ENCODE data around the gene KCTD2. TPM values are rescaled to one million over a fixed set of nuclear protein-coding genes. Genes with fewer than 3 reads are reported as not detected.

KCTD2 gene
- polyA plus RNA-seq, 1 of the 3 experiments (the other 2 are of a cell fraction): 27.5 TPM

DNA sequence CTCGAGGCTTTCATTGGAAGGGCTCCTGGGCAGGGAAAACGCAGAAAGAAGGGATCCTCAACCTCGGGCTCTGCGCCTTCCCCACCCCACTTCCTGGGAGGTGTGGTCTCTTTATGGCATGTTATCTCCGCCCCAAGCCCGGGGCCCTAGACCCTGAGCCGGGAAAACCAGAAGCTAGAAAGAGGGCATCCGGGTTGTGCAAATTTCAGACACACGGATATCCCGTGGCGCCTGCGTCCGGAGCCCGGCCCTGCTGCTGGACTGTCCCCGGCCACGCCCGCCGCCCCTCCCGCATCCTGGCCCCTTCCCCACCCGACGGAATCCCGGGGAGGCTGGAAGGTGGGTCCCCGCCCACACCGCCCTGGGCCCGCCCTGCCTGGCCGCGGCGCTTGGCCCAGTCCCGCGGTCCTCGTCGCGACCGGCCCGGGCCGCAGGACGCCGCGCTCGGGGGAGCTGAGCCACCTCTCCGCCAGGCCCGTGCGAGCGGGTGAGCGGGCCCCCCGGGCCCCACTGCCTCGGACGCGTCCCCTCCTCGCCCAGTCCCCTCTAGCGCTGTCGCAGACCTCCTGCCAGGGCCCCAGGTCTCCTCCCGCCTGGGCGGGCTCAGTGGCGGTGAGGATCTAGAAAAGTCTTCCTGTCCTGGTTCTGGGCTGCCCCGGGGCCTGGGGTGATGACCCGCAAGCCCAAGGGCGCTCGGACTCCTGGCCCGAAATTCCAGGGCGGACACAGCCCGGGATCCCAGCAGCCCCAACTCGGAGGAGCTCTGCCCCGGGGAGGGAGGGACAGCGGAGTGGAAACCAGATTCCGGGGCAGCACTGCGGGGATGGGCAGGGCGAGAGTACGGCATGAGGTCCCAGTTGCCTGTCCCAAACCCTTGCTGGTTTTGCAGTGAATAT lies 40.8 kb downstream of the KCTD2 start, which contains the start of gene SLC16A5:
SLC16A5 (plus strand) TSS at position 397 of the 896 bp plus-strand sequence. CDS start 5,683 bp downstream, outside the sequence.
- H3K79me2 ChIP-seq (ENCODE audit: insufficient read depth): no peaks in the 10 kb centered on the region
- no peak for DNase-seq
- no peak within 1 kb of the TSS for H3K9ac ChIP-seq
- H4K20me1 ChIP-seq (ENCODE audit: insufficient read depth): no peaks in the 10 kb centered on the region
- CTCF ChIA-PET: interaction anchor here (0.6 to 2.8 kb wide), 7 partner anchors 12 to 44 kb away, joined by 3 to 23 read pairs (median 4); partner anchors contain the start of gene NT5C
- no peaks in the 10 kb centered on the region for H3K36me3 ChIP-seq (replicated peaks in 1 of 2; ENCODE audit: control insufficient read depth in 1 of 2, insufficient read depth in 2 of 2, low read length in 1 of 2)
- TF ChIP-seq SIN3A (IDR thresholded peaks at IDR 0.05; ENCODE audit: borderline replicate concordance, low read depth, low read length) (no peak), MEF2A (IDR thresholded peaks at IDR 0.05; ENCODE audit: borderline replicate concordance, low read depth) (no peak), YY1 (IDR thresholded peaks at IDR 0.05; ENCODE audit: low read depth) (no peak), RXRA (IDR thresholded peaks at IDR 0.05; ENCODE audit: borderline replicate concordance, low read depth) (no peak), FOXJ3 (CRISPR knock-in tag; IDR thresholded peaks at IDR 0.05) (no peak), JUND (IDR thresholded peaks at IDR 0.05) (no peak), TAF1 (IDR thresholded peaks at IDR 0.05; ENCODE audit: borderline replicate concordance, low read depth, low read length) (no peak)
- no peak within 1 kb of the TSS for H3K4me2 ChIP-seq
- H3K4me1 ChIP-seq (ENCODE audit: control insufficient read depth in 1 of 2, insufficient read depth in 2 of 2, low read depth in 1 of 2, low read length in 1 of 2): peaks cover 0 to 10% of the 10 kb centered on the region in 2 experiments; a peak in 1 of 4 replicates
- no peak within 1 kb of the TSS for H3K4me3 ChIP-seq (ENCODE audit: low read depth in 2 of 2, low read length in 1 of 2)
- WGBS (ENCODE audit: low lambda C conversion rate): 87% methylated on average over 68 of the region's 69 CpGs
- POLR2A ChIA-PET: no interaction called here
- H2AFZ ChIP-seq (ENCODE audit: low read depth): no peak within 1 kb of the TSS
- no peaks in the 10 kb centered on the region for H3K27me3 ChIP-seq (ENCODE audit: insufficient read depth)
- H3K9me2 ChIP-seq: no peaks in the 10 kb centered on the region
- H3K9me3 ChIP-seq: no peaks in the 10 kb centered on the region
- H3K27ac ChIP-seq (ENCODE audit: low read depth in 2 of 2, low read length in 1 of 2): no peak within 1 kb of the TSS
- peaks cover 2% of the 10 kb centered on the region for H3F3A ChIP-seq (replicated peaks; ENCODE audit: insufficient read depth)

GRCh38 chr17:75088465-75089417 lies 41.7 kb downstream of the KCTD2 start:
- WGBS (ENCODE audit: low lambda C conversion rate): 86% methylated on average over 9 of the region's 11 CpGs
- H2AFZ ChIP-seq (ENCODE audit: low read depth): no peak overlapping the region
- no peak overlapping the region for H3K4me2 ChIP-seq
- peaks cover 0 to 10% of the 10 kb centered on the region in 2 experiments; a peak in 1 of 4 replicates for H3K4me1 ChIP-seq (ENCODE audit: control insufficient read depth in 1 of 2, insufficient read depth in 2 of 2, low read depth in 1 of 2, low read length in 1 of 2)
- ChIA-PET CTCF (interaction anchor here (1.2 to 2.8 kb wide), 6 partner anchors 11 to 40 kb away, joined by 3 to 23 read pairs (median 4); no protein-coding TSS in a partner anchor), POLR2A (no interaction called here)
- H3K9ac ChIP-seq: no peak overlapping the region
- no peaks in the 10 kb centered on the region for H4K20me1 ChIP-seq (ENCODE audit: insufficient read depth)
- no peaks in the 10 kb centered on the region for H3K27me3 ChIP-seq (ENCODE audit: insufficient read depth)
- no peaks in the 10 kb centered on the region for H3K79me2 ChIP-seq (ENCODE audit: insufficient read depth)
- DNase-seq: no peak
- peaks cover 2% of the 10 kb centered on the region for H3F3A ChIP-seq (replicated peaks; ENCODE audit: insufficient read depth)
- H3K4me3 ChIP-seq (ENCODE audit: low read depth in 2 of 2, low read length in 1 of 2): no peak overlapping the region
- no peak for TF ChIP-seq YY1 (IDR thresholded peaks at IDR 0.05; ENCODE audit: low read depth)
- peak; percentile 32; the same call in 1 of the 2 replicates for TF ChIP-seq FOSL2 (IDR thresholded peaks at IDR 0.05; ENCODE audit: borderline replicate concordance, low read depth)
- no peak for TF ChIP-seq ZBTB33 (IDR thresholded peaks at IDR 0.05; ENCODE audit: borderline replicate concordance, low read depth)
- H3K27ac ChIP-seq (ENCODE audit: low read depth in 2 of 2, low read length in 1 of 2): no peak overlapping the region
- H3K9me3 ChIP-seq: no peaks in the 10 kb centered on the region
- no peaks in the 10 kb centered on the region for H3K9me2 ChIP-seq
- H3K36me3 ChIP-seq (replicated peaks in 1 of 2; ENCODE audit: control insufficient read depth in 1 of 2, insufficient read depth in 2 of 2, low read length in 1 of 2): no peaks in the 10 kb centered on the region
